GM21576 (cell line): Measurements from ENCODE around the gene TAS2R1.
A peak's percentile ranks its signal among the peaks of the same experiment; 100 is the strongest.

ENCODE experiments used
- ATAC-seq: cut with Tn5 transposase; IDR thresholded peaks from one replicate; pipeline ENCODE4 v1.9.1; 2021; ENCODE audit warnings: mild to moderate bottlenecking, moderate library complexity; ENCODE audit not compliant: unreplicated experiment

The TAS2R1 gene, protein sequence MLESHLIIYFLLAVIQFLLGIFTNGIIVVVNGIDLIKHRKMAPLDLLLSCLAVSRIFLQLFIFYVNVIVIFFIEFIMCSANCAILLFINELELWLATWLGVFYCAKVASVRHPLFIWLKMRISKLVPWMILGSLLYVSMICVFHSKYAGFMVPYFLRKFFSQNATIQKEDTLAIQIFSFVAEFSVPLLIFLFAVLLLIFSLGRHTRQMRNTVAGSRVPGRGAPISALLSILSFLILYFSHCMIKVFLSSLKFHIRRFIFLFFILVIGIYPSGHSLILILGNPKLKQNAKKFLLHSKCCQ

DNA sequence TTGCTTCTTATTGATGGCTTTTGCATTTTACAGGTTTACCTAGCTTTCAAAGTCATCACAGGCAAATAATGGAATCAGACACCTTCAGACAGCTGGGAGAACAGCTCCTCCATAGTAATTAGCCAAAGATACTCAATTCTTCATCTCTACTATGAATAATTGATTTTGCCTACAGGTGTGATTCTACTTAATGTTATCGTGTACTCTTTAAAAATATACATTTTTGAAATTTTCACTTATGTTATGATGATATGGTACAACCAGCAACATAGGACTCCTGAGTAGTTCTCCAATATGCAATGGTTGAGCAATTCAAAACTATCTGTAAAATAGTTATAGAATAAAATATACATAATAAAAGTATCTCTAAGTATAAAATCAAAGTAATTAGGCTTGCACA lies at the start of gene TAS2R1:
Gene TAS2R1, minus strand, starts transcription at position 101 of the 400 bp plus-strand sequence. CDS start 319 bp downstream, outside the sequence.
- no peak for ATAC-seq

DNA sequence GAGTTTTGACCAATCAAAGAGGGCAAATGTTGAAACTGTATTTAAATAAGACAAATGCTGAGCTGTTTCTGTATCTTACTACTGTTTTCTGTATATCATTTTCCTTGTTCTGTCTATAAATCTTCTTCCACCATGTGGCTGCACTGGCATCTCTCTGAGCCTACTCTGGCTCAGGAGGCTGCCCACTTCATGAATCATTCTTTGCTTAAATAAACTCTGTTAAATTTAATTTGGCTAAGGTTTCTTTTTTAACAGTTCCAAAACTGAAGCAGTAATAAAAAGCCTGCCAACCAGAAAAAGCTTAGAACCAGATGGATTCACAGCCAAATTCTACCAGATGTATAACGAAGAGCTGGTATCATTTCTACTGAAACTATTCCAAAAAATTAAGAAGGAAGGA lies 40.2 kb upstream of the TAS2R1 start:
- ATAC-seq: no peak

DNA sequence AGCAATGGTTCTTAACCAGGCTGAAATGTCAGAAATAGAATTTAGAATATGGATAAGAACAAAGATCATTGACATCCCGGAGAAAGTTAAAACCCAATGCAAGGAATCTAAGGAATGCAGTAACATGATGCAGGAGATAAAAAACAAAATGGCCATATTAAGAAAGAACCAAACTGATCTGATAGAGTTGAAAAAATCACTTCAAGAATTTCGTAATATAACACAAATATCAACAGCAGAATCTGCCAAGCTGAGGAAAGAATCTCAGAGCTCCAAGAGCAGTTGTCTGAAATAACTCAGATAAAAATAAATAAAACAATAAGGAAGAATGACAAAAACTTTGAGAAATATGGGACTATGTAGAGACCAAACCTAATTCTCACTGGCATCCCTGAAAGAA lies 37.8 kb upstream of the TAS2R1 start:
- ATAC-seq: no peak

DNA sequence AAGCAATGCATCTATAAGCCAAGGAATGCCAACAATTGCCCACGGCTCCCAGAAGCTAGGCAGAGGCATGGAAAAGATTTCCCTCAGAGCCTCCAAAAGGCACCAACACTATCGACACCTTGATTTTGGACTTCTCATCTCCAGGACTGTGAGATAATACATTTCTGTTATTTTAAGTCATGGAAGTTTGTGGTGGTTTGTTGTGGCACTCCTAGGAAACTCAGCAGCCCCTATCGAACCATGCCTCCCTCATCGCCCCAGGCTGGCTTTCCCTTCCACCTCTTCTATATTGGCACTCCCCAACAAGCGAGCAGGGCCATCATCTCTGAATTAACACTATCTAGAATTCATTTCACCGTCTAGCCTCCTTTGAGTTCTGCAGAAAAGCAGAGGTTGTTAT lies 33.7 kb upstream of the TAS2R1 start:
- ATAC-seq: no peak

DNA sequence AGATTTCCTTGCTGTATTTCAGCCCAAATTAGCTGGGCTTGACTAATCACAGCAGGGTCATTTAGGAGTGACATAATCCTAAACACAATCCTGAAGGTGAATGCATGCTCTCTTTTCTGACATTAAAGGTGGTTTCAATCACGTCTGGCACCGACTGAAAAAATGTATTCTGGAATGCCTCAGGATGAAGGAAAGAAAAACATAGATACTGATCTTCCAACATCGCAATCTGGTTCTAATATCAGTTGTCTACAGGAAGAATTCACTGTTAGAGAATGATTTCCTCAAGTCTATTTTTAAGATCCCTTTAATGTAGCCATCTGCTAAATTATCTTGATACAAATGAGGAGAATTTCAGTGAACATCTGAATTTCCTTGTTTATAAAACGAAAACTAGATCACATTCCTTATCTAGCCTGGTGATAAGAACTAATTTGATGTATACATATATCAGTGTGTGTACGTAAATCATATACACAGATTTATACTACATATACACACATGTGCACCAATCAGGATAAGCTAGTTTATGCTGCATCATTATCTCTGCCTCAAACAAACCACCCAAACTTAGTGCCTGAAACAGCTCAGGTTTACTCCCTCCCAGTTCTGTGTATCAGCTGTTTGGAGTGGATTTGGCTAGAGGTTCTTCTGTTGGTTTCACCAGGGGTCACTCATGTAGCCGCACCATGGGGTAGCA lies 31.3 kb upstream of the TAS2R1 start:
- no peak for ATAC-seq

DNA sequence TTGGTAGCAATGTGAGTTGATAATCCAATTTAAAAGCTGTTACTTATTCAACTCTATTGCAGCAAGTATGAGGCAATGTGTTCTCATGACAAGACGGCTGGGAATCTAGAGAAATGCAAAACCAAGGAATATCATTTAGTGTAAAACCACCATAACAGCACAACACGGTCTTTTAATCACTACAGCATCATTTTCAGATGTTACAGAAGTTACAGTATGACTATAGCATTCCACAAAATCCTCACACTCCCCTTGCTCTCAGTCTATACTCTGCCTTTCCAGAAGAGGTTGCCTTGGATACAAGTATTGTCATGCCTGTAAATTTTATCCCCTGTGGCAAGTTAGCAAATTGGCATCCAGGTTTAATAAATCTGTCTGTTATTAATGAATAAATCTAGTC lies 28.6 kb upstream of the TAS2R1 start:
- ATAC-seq: no peak

DNA sequence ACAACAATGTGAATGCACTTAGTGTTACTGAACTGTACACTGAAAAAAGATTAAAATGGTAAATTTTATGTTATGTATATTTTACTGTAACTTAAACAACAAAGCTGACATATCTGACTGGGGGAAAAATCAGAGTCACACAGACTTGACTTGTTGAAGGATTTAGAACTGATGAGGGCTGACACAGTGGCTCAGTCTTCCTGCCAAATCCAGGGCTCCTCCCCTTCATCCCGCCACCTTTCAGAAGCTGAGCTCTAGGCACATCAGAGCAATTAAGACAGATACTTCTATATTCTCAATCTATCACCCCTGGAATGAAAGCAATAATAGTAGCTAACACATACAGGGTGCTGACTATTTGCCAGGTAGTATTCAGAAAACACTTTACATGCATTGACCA lies 27.7 kb upstream of the TAS2R1 start:
- ATAC-seq: no peak

DNA sequence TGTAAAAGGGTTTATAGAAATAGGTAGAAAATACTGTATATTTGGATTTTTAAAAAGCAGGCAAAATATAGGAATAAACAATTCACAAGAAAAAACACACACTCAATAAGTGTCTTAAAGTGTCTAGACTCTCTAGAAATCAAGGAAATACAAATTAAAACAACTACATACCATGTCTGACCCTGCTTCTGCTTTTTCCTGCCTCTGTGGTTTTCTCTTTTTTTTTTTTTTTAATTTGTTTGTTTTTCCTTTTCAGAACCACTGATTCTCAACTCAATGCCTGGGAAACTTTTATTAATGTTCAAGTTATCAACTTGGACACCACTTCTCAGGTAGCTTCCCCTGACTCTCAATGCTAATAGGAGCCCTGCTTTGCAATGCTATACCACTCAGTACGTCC lies 25.5 kb upstream of the TAS2R1 start:
- no peak for ATAC-seq

DNA sequence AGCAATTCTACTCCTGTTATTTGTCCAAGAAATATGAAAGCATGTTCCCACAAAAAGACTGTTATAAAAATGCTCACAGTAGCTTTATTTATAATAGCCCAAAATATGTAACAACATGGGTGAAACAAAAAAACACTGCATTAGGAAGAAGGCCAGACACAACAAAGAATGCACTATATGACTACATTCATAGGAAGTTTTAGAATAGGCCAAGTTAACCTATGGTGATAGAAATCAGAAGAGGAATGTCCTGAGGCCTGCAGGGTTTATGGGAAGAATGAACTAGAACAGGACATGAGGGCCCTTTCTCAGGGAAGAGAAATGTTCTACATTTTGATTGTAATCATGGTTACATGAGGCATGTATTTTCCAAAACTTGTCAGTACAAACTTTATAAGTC lies 24.7 kb upstream of the TAS2R1 start:
- ATAC-seq: no peak

DNA sequence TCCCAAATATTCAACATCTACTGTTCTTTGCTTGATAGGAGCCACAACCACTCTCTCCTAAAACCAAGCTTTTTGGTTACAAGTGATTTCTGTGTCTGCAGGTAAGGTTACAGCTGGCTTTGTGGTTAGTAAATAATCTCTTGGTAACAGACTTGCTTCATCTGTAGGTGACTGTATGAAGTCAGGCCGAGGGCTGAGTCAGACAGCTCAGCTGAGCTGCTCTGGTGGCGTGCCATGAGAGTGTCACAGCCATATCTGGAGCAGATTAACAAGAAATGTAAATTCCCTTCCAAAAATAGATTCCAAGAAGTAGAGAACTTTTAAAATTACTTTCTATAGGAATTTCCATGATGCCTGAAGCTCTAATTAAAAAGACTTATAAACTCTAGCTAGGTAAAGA lies 23.7 kb upstream of the TAS2R1 start:
- ATAC-seq: peak; percentile 83

DNA sequence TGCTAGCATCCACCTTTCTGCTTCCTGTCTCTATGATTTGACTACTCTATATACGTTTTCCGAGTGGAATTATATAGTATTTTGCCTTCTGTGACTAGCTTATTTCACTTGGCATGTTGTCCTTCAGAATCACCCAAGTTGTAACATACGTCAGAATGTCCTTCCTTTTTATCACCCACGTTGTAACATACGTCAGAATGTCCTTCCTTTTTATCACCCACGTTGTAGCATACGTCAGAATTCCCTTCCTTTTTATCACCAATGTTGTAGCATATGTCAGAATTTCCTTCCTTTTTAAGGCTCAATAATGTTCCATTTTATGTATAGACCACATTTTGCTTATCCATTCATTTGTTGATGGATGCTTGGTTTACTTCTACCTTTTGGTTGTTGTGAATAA lies 22.9 kb upstream of the TAS2R1 start:
- ATAC-seq: no peak

DNA sequence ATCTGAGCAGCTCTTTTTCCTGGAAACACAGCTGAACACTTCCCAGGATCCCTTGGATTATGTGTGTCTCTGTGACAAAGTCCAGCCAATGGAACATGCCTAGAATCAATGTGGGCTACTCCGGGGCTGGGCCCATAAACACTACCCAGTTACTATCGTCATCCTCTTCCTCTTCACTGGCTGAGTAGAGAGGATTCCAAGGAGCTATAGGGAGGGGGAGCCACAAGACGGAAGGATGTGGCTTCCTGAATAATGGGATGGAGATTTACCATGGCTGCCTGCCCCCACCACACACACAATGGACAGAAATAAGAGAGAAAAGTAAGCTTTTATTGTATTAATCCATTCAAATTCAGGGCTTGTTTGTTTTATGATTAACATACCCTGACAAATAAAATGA lies 22.1 kb upstream of the TAS2R1 start:
- ATAC-seq: no peak

DNA sequence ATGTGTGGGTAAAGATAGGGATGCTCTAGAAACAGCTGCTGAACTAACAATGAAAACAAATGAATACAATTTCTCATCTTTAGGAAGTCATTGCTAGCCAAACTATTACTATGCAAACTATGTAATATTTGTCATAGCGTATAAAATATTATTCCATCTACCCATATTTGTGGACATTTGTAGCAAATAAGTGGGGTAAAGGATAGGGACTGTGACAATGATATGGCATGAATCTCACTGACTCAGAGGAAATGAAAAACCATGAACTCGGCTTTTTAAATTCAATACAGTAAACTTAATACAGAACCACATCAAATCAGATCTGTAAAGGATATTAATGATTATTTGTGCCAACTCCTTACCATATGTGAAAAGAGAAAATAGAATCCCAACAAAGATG lies 16.7 kb upstream of the TAS2R1 start:
- ATAC-seq: no peak

DNA sequence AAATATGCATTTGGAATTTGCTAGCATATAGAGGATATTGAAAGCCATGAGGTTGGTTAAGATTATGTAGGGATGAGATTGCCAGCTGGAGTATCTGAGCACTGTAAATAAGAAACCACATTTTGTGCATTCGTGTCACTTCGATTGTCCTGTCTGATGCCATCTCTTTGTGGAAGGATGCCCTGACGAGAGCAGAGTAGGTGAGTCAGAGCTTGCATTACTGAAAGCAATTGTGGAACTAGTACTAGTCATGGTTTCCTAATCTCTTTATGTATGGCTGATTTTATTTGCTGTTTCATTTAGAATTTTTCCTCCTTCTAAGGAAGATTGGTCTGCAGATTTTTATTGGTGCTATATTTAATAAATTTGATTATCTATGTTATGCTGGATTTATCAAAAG lies 14.5 kb upstream of the TAS2R1 start:
- no peak for ATAC-seq

DNA sequence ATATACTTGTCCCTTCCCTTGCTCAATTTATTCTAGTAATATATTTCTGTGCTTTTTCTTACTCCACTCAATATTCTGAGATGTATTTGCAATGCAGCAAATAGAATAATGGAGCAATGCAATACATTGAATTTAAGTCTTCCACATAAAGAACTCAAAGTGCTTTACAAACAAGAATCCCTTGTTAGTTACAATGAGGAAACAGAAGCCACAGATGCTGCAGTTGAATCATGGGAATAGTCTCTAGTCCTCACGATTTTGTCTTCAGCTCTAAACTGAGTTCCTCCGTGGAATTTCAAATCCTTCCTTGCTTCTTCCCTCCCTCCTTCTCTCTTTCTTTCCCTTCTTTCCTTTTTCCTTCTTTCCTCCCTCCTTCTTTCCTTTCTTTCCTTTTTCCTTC lies 12.5 kb upstream of the TAS2R1 start:
- no peak for ATAC-seq

DNA sequence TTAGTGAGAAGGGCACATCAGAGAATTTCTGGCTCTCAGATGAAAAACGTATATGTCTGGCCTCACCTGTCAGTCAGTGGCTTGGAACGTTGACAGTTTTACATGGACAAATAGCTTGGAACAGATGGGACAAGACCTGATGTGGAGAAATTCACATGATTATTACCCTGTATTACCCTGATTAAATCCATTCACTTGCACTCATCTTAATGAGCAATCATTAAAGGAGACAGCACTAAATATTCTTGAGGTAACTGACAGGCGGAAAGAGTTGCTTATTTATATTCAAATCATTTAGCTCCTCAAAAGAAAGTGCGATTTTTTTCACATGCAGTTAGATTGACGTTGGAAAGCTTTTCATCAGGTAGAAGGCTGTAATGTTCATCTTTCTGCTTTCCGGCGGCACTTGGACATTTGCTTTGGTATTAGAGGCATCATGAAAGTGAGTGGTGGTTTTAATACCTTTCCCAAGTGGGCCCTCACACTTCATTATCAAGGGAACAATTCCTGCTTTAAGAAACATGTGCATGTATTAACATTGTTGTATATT lies 11.7 kb upstream of the TAS2R1 start:
- ATAC-seq: no peak

DNA sequence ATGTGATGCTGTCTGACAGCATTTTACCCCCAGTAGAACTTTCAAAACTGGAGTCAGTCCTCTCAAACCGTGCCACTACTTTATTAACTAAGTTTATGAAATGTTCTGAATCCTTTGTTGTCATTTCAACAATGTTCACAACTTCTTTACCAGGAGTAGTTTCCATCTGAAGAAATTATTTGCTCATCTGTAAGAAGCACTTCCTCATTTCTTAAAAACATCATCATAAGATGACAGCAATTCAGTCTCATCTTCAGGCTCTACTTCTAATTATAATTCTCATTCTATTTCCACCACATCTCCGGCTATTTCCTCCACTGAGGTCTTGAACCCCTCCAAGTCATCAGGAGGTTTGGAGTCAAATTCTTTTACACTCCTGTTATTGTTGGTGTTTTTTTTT lies 2.3 kb upstream of the TAS2R1 start:
- ATAC-seq: no peak

DNA sequence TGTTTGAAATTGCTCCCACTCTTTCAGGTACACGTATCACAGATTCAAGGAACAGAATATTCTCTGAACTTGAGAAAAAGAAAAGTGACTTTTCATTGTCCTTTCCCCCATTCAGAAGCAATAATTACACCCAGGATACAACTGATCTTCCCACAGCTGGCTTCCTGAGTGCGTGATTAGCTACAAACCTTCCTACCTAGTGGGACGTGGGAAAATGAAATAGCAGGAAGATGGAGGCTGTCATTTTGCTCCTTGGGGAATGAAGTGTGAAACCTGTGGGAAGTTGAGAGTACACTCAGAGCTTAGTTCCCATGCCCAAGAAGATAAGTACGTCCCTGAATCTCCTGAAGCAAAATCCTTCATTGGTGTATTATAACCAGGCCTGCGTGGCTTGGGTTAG lies 2.6 kb downstream of the TAS2R1 start:
- no peak for ATAC-seq

DNA sequence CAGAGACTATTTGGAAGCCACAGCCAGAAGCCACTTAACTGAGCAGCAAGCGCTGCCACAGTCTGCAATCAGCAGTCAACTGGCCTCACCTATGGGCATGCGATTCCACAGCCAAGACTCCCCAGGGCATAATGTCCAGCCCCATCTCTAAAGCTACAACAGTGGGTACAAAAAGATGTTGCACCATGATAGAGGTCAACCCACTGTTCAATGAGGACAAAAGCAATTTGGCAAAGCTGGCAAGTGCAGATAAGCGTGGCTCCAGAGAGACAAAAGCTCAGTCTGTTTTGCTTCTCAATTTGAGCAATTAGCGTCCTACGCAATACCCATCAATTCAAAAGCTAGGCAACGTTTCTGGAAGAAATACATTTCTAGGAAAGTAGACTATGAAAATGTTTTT lies 3.2 kb downstream of the TAS2R1 start:
- ATAC-seq: no peak

DNA sequence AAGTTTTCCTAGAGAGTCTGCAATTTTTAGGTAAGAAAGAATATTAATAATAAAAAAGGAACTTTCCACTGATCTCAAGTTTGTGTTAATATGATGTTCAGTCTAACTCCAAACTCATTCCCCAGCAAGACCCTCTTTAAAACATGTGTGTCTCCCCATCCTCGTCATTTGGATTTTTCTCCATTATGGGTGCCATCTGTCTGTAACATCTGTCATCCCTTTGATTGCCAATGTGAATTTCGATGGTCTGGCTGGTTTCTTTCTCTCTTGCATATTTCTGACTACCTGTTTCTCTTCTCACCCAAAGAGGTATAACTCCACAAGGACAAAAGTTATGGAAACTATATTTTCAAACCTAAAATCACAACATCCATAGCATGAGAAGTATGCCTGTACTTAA lies 4.4 kb downstream of the TAS2R1 start:
- ATAC-seq: no peak

DNA sequence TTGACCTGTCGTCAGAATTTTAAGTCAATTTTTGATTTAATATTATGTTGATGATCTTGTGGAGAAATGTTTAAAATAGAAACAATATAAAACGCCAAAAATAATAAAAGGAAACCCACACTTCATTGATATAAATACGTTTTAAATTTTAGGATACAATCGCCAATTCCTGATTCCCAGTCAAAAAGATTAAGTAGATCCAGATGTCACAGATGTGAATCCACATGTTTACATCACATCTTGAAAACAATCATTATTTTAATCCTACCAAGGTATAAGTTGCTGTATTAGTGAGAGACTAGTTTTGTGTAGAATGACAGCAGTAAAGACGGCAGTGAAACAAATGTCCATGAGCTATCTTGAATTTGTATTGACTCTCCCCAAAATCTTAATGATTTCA lies 4.9 kb downstream of the TAS2R1 start:
- ATAC-seq: no peak

DNA sequence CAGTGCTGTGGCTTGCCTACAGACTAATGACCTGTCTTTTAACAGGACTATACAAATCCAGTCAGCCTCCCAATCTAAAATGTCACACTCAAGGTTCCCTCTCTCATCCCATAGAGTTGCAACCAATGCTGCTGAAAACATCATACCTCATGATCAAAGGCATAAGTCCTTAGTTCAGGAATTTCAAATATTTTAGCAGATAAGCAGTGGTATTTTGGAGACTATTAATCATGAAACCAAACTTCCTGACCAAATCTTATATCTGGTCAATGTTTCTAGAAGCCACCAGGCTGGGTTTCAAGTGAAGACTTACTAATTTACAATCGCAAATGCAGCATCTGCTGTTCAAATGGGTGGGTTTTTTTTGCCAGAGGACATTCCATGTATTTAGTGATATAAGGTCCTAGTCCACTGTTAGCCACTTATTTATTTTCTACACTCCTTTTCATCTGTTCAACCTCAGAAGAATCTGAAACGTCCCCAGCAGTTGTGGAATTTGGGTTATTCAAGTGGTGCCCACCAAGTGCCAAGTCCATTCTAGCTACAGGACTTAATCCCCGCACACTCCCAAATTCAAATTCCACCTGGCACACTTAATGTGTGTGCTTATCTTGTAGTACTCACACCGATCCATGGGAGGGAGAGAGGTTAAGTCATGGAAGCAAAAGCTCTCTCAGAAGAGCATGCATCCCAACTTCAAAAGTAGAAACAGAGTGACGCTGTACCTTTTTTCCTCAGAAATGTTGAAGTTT lies 5.8 kb downstream of the TAS2R1 start:
- ATAC-seq: no peak
